ENCODE data around the gene ZNF185. TPM values are rescaled to one million over a fixed set of nuclear protein-coding genes. Genes with fewer than 3 reads are reported as not detected.

ZNF185 gene
- total RNA-seq, 2 donors from 2014 or later: 13.5 to 20.7 TPM

- Mint-ChIP-seq H3K9me3 (peaks cover 74% of the 10 kb centered on the region), H3K27ac (no peak overlapping the region), H3K4me3 (no peak overlapping the region), H3K36me3 (ENCODE audit: low read depth) (peaks cover 4% of the 10 kb centered on the region), H3K27me3 (ENCODE audit: insufficient read depth) (no peaks in the 10 kb centered on the region), H3K4me1 (no peaks in the 10 kb centered on the region)
- Histone ChIP-seq H3K27me3 (ENCODE audit: control insufficient read depth, insufficient read depth, low read length, poor library complexity, severe bottlenecking) (no peaks in the 10 kb centered on the region), H3K9ac (ENCODE audit: extremely low read depth, low read length, poor library complexity, severe bottlenecking) (no peak overlapping the region), H3K9me3 (ENCODE audit: control insufficient read depth, low read length) (no peaks in the 10 kb centered on the region), H3K4me3 (ENCODE audit: low read length) (no peak overlapping the region), H3K27ac (ENCODE audit: low read depth, low read length) (no peak overlapping the region), H3K4me1 (ENCODE audit: control insufficient read depth, insufficient read depth, low read length) (no peaks in the 10 kb centered on the region), H3K36me3 (ENCODE audit: control insufficient read depth, insufficient read depth, low read length) (no peaks in the 10 kb centered on the region)
- 83% methylated on average over 5 of the region's 7 CpGs; no CpG with 5 or more reads in 1 of the 2 experiments for WGBS, 2 experiments (ENCODE audit: insufficient coverage in 1 of 2, insufficient read length in 1 of 2)
- DNase-seq: no peak
- TF ChIP-seq CTCF (conservative IDR thresholded peaks at IDR 0.05): no peak
These were observed 20.8 kb downstream of the ZNF185 start for GRCh38 chrX:152918707-152919106.

- no peak overlapping the region for H3K27ac Mint-ChIP-seq
- Histone ChIP-seq H3K9me3 (ENCODE audit: control insufficient read depth, low read length) (no peaks in the 10 kb centered on the region), H3K36me3 (ENCODE audit: control insufficient read depth, insufficient read depth, low read length) (no peaks in the 10 kb centered on the region), H3K27me3 (ENCODE audit: control insufficient read depth, insufficient read depth, low read length, poor library complexity, severe bottlenecking) (no peaks in the 10 kb centered on the region), H3K4me1 (ENCODE audit: control insufficient read depth, insufficient read depth, low read length) (no peaks in the 10 kb centered on the region), H3K4me3 (ENCODE audit: low read length) (no peak overlapping the region), H3K9ac (ENCODE audit: extremely low read depth, low read length, poor library complexity, severe bottlenecking) (no peak overlapping the region), H3K27ac (ENCODE audit: low read depth, low read length) (no peak overlapping the region)
- H3K36me3 Mint-ChIP-seq (ENCODE audit: low read depth): peaks cover 4% of the 10 kb centered on the region
- peaks cover 69% of the 10 kb centered on the region for H3K9me3 Mint-ChIP-seq
- no peak for DNase-seq
- H3K4me1 Mint-ChIP-seq: no peaks in the 10 kb centered on the region
- no peaks in the 10 kb centered on the region for H3K27me3 Mint-ChIP-seq (ENCODE audit: insufficient read depth)
- H3K4me3 Mint-ChIP-seq: no peak overlapping the region
- 85 to 95% methylated on average over 5 to 10 of the region's 10 CpGs for WGBS, 2 experiments (ENCODE audit: insufficient coverage in 1 of 2, insufficient read length in 1 of 2)
- TF ChIP-seq CTCF (conservative IDR thresholded peaks at IDR 0.05): no peak
These were observed 25.7 kb downstream of the ZNF185 start for GRCh38 chrX:152923599-152923998.

GRCh38 chrX:152925835-152926234, 28.0 kb downstream of the ZNF185 start:
- Mint-ChIP-seq H3K27me3 (ENCODE audit: insufficient read depth) (no peaks in the 10 kb centered on the region), H3K9me3 (peaks cover 69% of the 10 kb centered on the region), H3K27ac (no peak overlapping the region), H3K4me1 (no peaks in the 10 kb centered on the region), H3K36me3 (ENCODE audit: low read depth) (peaks cover 4% of the 10 kb centered on the region), H3K4me3 (no peak overlapping the region)
- Histone ChIP-seq H3K4me3 (ENCODE audit: low read length) (no peak overlapping the region), H3K9ac (ENCODE audit: extremely low read depth, low read length, poor library complexity, severe bottlenecking) (no peak overlapping the region), H3K4me1 (ENCODE audit: control insufficient read depth, insufficient read depth, low read length) (no peaks in the 10 kb centered on the region), H3K27ac (ENCODE audit: low read depth, low read length) (no peak overlapping the region), H3K36me3 (ENCODE audit: control insufficient read depth, insufficient read depth, low read length) (no peaks in the 10 kb centered on the region), H3K27me3 (ENCODE audit: control insufficient read depth, insufficient read depth, low read length, poor library complexity, severe bottlenecking) (no peaks in the 10 kb centered on the region), H3K9me3 (ENCODE audit: control insufficient read depth, low read length) (no peaks in the 10 kb centered on the region)
- TF ChIP-seq CTCF (conservative IDR thresholded peaks at IDR 0.05): no peak
- 74 to 83% methylated on average over 4 to 5 of the region's 5 CpGs for WGBS, 2 experiments (ENCODE audit: insufficient coverage in 1 of 2, insufficient read length in 1 of 2)
- no peak for DNase-seq

Data from endodermal cell (in vitro differentiated cells).